Astrocyte (in vitro differentiated cells and primary cell): ENCODE data around the gene RPA3. TPM values are rescaled to one million over a fixed set of nuclear protein-coding genes. Genes with fewer than 3 reads are reported as not detected.
"Not testable (repeated sequence)": the region's sequence is repeated elsewhere in the genome, so short reads cannot be mapped to it uniquely, and the experiment has no call there.

Experiments used
- DNase-seq: peaks from one replicate; pipeline ENCODE4 v3.0.0-alpha.2; 2010; ENCODE audit warnings: low read depth
- FAIRE-seq: peaks from 2 replicates; lab custom pipeline; 2011; peaks lifted over from hg19 to GRCh38; lab: Jason Lieb, UNC
- H2AFZ ChIP-seq: 2 replicates; pipeline ENCODE4 v1.6.0; 2012; ENCODE audit warnings: low read depth, low read length, inconsistent platforms
- H3K27ac ChIP-seq: 2 replicates; pipeline ENCODE4 v1.5.1; 2011; ENCODE audit warnings: low read depth, low read length, inconsistent platforms
- H3K27me3 ChIP-seq: 2 replicates; pipeline ENCODE4 v1.6.0; 2011; ENCODE audit warnings: low read length, inconsistent platforms; ENCODE audit not compliant: insufficient read depth
- H3K36me3 ChIP-seq: 2 replicates; pipeline ENCODE4 v1.5.1; 2011; ENCODE audit warnings: low read length, inconsistent platforms; ENCODE audit not compliant: insufficient read depth
- H3K4me1 ChIP-seq: 2 replicates; pipeline ENCODE4 v1.5.1; 2011; ENCODE audit warnings: low read length, inconsistent platforms; ENCODE audit not compliant: insufficient read depth
- H3K4me2 ChIP-seq: 2 replicates; pipeline ENCODE4 v1.6.0; 2012; ENCODE audit warnings: low read length, inconsistent platforms
- H3K4me3 ChIP-seq: 2 replicates; pipeline ENCODE4 v1.5.1; 2011; ENCODE audit warnings: low read depth, mild to moderate bottlenecking, low read length, inconsistent platforms; ENCODE audit not compliant: insufficient read depth
- H3K79me2 ChIP-seq: 2 replicates; pipeline ENCODE4 v1.6.0; 2012; ENCODE audit warnings: mild to moderate bottlenecking, low read length, inconsistent platforms; ENCODE audit not compliant: insufficient read depth
- H3K9ac ChIP-seq: 2 replicates; pipeline ENCODE4 v1.6.0; 2012; ENCODE audit warnings: mild to moderate bottlenecking, low read length, inconsistent platforms
- H3K9me3 ChIP-seq: 2 replicates; pipeline ENCODE4 v1.5.1; 2012; ENCODE audit warnings: low read depth, mild to moderate bottlenecking, low read length, inconsistent platforms; ENCODE audit not compliant: insufficient read depth
- H4K20me1 ChIP-seq: 2 replicates; pipeline ENCODE4 v1.6.0; 2012; ENCODE audit warnings: low read length, inconsistent platforms; ENCODE audit not compliant: insufficient read depth
- H3K27ac Mint-ChIP-seq: one replicate; pipeline ENCODE4 v1.8.0; 2021; ENCODE audit warnings: mild to moderate bottlenecking, mixed read lengths; ENCODE audit not compliant: unreplicated experiment
- H3K27me3 Mint-ChIP-seq: one replicate; pipeline ENCODE4 v1.8.0; 2021; ENCODE audit warnings: low read depth, mixed read lengths; ENCODE audit not compliant: unreplicated experiment
- H3K36me3 Mint-ChIP-seq: one replicate; pipeline ENCODE4 v1.8.0; 2021; ENCODE audit warnings: low read depth, mixed read lengths; ENCODE audit not compliant: unreplicated experiment
- H3K4me1 Mint-ChIP-seq: one replicate; pipeline ENCODE4 v1.8.0; 2021; ENCODE audit warnings: low read depth, mixed read lengths; ENCODE audit not compliant: unreplicated experiment
- H3K4me3 Mint-ChIP-seq: one replicate; pipeline ENCODE4 v1.8.0; 2021; ENCODE audit warnings: mild to moderate bottlenecking, moderate library complexity, mixed read lengths; ENCODE audit not compliant: unreplicated experiment
- H3K9me3 Mint-ChIP-seq: one replicate; pipeline ENCODE4 v1.8.0; 2021; ENCODE audit warnings: mild to moderate bottlenecking, mixed read lengths; ENCODE audit not compliant: unreplicated experiment
- CTCF ChIP-seq: IDR thresholded peaks from 2 replicates; pipeline ENCODE4 v1.5.1; 2011; ENCODE audit warnings: low read depth, mild to moderate bottlenecking, inconsistent platforms, low read length, moderate library complexity; ENCODE audit not compliant: insufficient read depth
- EZH2 ChIP-seq: IDR thresholded peaks from 2 replicates; pipeline ENCODE4 v1.6.1; 2012; ENCODE audit warnings: mild to moderate bottlenecking, low read length, inconsistent platforms; ENCODE audit not compliant: insufficient read depth
- total RNA-seq: library from RNA; stranded (reverse); gene quantifications from 2 replicates; pipeline ENCODE4 v1.2.1, GENCODE V29; 2021

The RPA3 gene
- total RNA-seq, 1 donor from 2014 or later = 17.7 TPM

DNA sequence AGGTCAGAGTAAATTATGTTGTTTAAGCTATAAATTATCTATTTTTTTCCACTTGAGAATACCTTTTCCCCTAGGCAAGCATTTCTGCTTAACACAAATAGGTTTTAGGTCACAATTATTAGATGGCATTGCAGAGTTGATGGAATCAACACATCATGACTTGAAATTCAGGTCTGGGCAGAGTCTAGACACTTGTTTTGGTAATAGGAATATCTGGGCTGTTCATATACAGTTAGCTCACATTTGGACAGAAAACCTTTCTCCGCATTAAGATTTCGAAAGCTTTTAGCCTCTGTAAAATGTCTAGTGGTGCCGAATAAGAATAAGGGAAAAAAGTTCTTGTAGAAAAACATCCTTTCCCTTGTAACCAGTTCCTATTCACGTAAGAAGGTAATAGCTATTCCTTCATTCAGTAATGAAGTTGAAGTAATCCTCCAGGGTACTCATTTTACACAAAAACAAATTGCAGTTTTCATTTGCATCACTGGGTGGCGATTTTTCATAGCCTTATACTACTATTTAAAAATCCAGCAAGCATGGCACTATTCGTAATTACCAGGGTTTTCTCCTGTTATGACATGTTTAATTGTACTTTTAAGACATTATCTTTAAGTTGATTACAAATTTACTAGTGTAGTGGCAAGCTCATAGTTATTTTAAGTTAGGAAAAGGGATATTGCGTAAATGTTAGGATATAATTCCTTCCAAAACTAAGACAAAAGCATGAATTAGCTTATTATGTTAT, 37.0 kb downstream of the RPA3 start:
- Histone ChIP-seq H3K4me1 (no peaks in the 10 kb centered on the region), H3K9me3 (no peaks in the 10 kb centered on the region), H4K20me1 (no peaks in the 10 kb centered on the region), H3K36me3 (no peaks in the 10 kb centered on the region), H3K4me3 (no peak overlapping the region), H2AFZ (no peak overlapping the region), H3K27me3 (no peaks in the 10 kb centered on the region), H3K79me2 (no peaks in the 10 kb centered on the region), H3K9ac (no peak overlapping the region), H3K27ac (no peak overlapping the region), H3K4me2 (no peak overlapping the region)
- Mint-ChIP-seq H3K4me3 (no peak overlapping the region), H3K27ac (no peak overlapping the region), H3K27me3 (no peaks in the 10 kb centered on the region), H3K9me3 (no peaks in the 10 kb centered on the region), H3K36me3 (no peaks in the 10 kb centered on the region), H3K4me1 (no peaks in the 10 kb centered on the region)
- no peak for TF ChIP-seq EZH2
- peak; percentile 65 for TF ChIP-seq CTCF
- DNase-seq (peak; percentile 34), FAIRE-seq (peak; percentile 56)

DNA sequence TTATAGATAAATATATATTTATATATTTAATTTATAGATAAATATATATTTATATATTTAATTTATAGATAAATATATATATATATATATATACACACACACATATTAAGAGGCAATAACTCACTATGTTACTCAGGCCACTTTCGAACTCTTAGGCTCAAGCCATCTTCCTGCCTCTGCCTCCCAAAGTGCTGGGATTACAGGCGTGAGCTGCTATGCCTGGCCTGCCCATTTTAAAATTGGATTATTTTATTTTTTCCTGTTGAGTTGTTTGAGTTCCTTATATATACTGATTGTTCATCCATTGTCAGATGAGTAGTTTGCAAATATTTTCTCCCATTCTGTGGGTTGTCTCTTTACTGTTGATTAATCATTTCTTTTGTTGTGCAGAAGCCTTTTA, 38.8 kb downstream of the RPA3 start:
- not testable (repeated sequence) for H3K9me3 Mint-ChIP-seq

GRCh38 chr7:7675686-7676085, 42.7 kb downstream of the RPA3 start:
- no peaks in the 10 kb centered on the region for H3K9me3 Mint-ChIP-seq
- TF ChIP-seq EZH2 (no peak), CTCF (no peak)
- no peaks in the 10 kb centered on the region for H3K36me3 Mint-ChIP-seq
- H3K27me3 Mint-ChIP-seq = no peaks in the 10 kb centered on the region
- H3K9ac ChIP-seq = no peak overlapping the region
- H3K27ac ChIP-seq = no peak overlapping the region
- no peaks in the 10 kb centered on the region for H3K36me3 ChIP-seq
- H3K79me2 ChIP-seq = no peaks in the 10 kb centered on the region
- no peaks in the 10 kb centered on the region for H3K27me3 ChIP-seq
- H3K4me3 ChIP-seq = no peak overlapping the region
- FAIRE-seq (no peak), DNase-seq (no peak)
- H3K4me1 Mint-ChIP-seq = no peaks in the 10 kb centered on the region
- H3K4me2 ChIP-seq = no peak overlapping the region
- no peak overlapping the region for H3K27ac Mint-ChIP-seq
- no peak overlapping the region for H3K4me3 Mint-ChIP-seq
- H2AFZ ChIP-seq = no peak overlapping the region
- H3K9me3 ChIP-seq = no peaks in the 10 kb centered on the region
- no peaks in the 10 kb centered on the region for H4K20me1 ChIP-seq
- no peaks in the 10 kb centered on the region for H3K4me1 ChIP-seq

More for the DNA sequence above, 38.8 kb downstream of the RPA3 start:
- not testable (repeated sequence) for H4K20me1 ChIP-seq, H3K4me1 ChIP-seq, H3K79me2 ChIP-seq, H3K27me3 ChIP-seq, H3K36me3 Mint-ChIP-seq, H3K9me3 ChIP-seq, H3K27me3 Mint-ChIP-seq, H3K4me3 Mint-ChIP-seq, DNase-seq, H3K27ac ChIP-seq, H3K36me3 ChIP-seq, FAIRE-seq, H3K4me1 Mint-ChIP-seq, H3K4me3 ChIP-seq, H2AFZ ChIP-seq, H3K9ac ChIP-seq, H3K27ac Mint-ChIP-seq, H3K4me2 ChIP-seq
